ENCODE data around the gene FNIP1. TPM values are rescaled to one million over a fixed set of nuclear protein-coding genes. Genes with fewer than 3 reads are reported as not detected.

The FNIP1 gene
- total and polyA plus RNA-seq, 2 experiments from 2014 or later, result 8.2 to 27.9 TPM

GRCh38 chr5:131740477-131740876 is 56.3 kb downstream of the FNIP1 start:
- H2AFZ ChIP-seq, result no peak overlapping the region
- no peaks in the 10 kb centered on the region for H3F3A ChIP-seq (replicated peaks; ENCODE audit: low read depth)
- no peak overlapping the region for H3K27ac ChIP-seq (ENCODE audit: low read depth)
- H3K4me1 ChIP-seq (ENCODE audit: insufficient read depth), result no peaks in the 10 kb centered on the region
- no peaks in the 10 kb centered on the region for H4K20me1 ChIP-seq (replicated peaks; ENCODE audit: insufficient read depth)
- no peaks in the 10 kb centered on the region for H3K79me2 ChIP-seq (replicated peaks; ENCODE audit: insufficient read depth)
- Mint-ChIP-seq H3K4me3 (no peak overlapping the region), H3K27me3 (ENCODE audit: insufficient read depth, low read depth, poor library complexity) (no peaks in the 10 kb centered on the region), H3K27ac (no peak overlapping the region), H3K9me3 (no peaks in the 10 kb centered on the region), H3K36me3 (ENCODE audit: low read depth) (peaks cover 4% of the 10 kb centered on the region; the same call in 2 of the 3 replicates), H3K4me1 (no peaks in the 10 kb centered on the region)
- H3K4me3 ChIP-seq, result no peak overlapping the region
- DNase-seq (ENCODE audit: low spot score) (no peak), ATAC-seq (no peak)
- TF ChIP-seq ZNF462 (CRISPR knock-in tag; IDR thresholded peaks at IDR 0.05) (no peak), EZH2phosphoT487 (IDR thresholded peaks at IDR 0.05; ENCODE audit: unreplicated experiment) (no peak), JUNB (IDR thresholded peaks at IDR 0.05; ENCODE audit: unreplicated experiment) (no peak), ETS1 (IDR thresholded peaks at IDR 0.05) (no peak), CREB1 (CRISPR knock-in tag; IDR thresholded peaks at IDR 0.05; ENCODE audit: low read depth) (no peak), EZH2 (IDR thresholded peaks at IDR 0.05; ENCODE audit: low read depth, unreplicated experiment) (no peak), POLR2AphosphoS5 (IDR thresholded peaks at IDR 0.05; ENCODE audit: low read depth) (no peak), ZNF114 (CRISPR knock-in tag; IDR thresholded peaks at IDR 0.05) (no peak), CTCF (conservative IDR thresholded peaks at IDR 0.05; ENCODE audit: low read depth in 2 of 2) (no peak), STAT1 (IDR thresholded peaks at IDR 0.05; ENCODE audit: unreplicated experiment) (no peak), REST (IDR thresholded peaks at IDR 0.05; ENCODE audit: unreplicated experiment) (no peak), ZNF331 (CRISPR knock-in tag; IDR thresholded peaks at IDR 0.05; ENCODE audit: low read depth) (no peak), NANOG (IDR thresholded peaks at IDR 0.05; ENCODE audit: borderline replicate concordance) (no peak)
- H3K4me2 ChIP-seq, result no peak overlapping the region
- no peaks in the 10 kb centered on the region for H3K27me3 ChIP-seq (ENCODE audit: insufficient read depth)
- peaks cover 6% of the 10 kb centered on the region; the same call in 1 of the 2 replicates for H3K36me3 ChIP-seq (ENCODE audit: insufficient read depth)
- H3K9me2 ChIP-seq (ENCODE audit: insufficient read depth), result no peaks in the 10 kb centered on the region

All from GM23338 (cell line).